Liver (tissue), 9 donors: ENCODE measurements around the gene CKAP5. TPM values are rescaled to one million over a fixed set of nuclear protein-coding genes. Genes with fewer than 3 reads are reported as not detected.

Source experiments
- DNase-seq: peaks from one replicate; pipeline ENCODE4 v3.0.0-alpha.2; 2017; ENCODE audit warnings: low spot score
- H3K27ac ChIP-seq, 2 donors: one replicate each; pipeline ENCODE4 v1.7.0; 2013; ENCODE audit warnings: inconsistent platforms in 2 of 2, low read length in 2 of 2, control low read depth in 1 of 2, low read depth in 1 of 2, mild to moderate bottlenecking in 1 of 2
- H3K27me3 ChIP-seq, 4 donors: one replicate each; pipeline versions ENCODE4 v1.6.1 to v1.7.0; 2013; ENCODE audit warnings: low read length in 3 of 4, inconsistent platforms in 1 of 4, mild to moderate bottlenecking in 1 of 4, moderate library complexity in 1 of 4; ENCODE audit not compliant: control insufficient read depth in 4 of 4, insufficient read depth in 4 of 4
- H3K36me3 ChIP-seq, 4 donors: one replicate each; pipeline versions ENCODE4 v1.6.1 to v1.7.0; 2013; ENCODE audit warnings: low read length in 3 of 4, mild to moderate bottlenecking in 3 of 4, low read depth in 1 of 4, moderate library complexity in 1 of 4; ENCODE audit not compliant: control insufficient read depth in 4 of 4, insufficient read depth in 3 of 4
- H3K4me1 ChIP-seq, 4 donors: one replicate each; pipeline versions ENCODE4 v1.6.1 to v1.7.0; 2013; ENCODE audit warnings: low read length in 3 of 4, mild to moderate bottlenecking in 3 of 4, moderate library complexity in 1 of 4; ENCODE audit not compliant: control insufficient read depth in 4 of 4, insufficient read depth in 4 of 4
- H3K4me3 ChIP-seq, 3 donors: one replicate each; pipeline versions ENCODE4 v1.6.1 to v1.7.0; 2013; ENCODE audit warnings: low read length in 3 of 3, control low read depth in 1 of 3, low read depth in 1 of 3, mild to moderate bottlenecking in 1 of 3
- H3K9ac ChIP-seq, 2 donors: one replicate each; pipeline ENCODE4 v1.7.0; 2013; ENCODE audit warnings: low read length in 2 of 2, mild to moderate bottlenecking in 2 of 2, moderate library complexity in 2 of 2, control low read depth in 1 of 2, low read depth in 1 of 2
- H3K9me3 ChIP-seq, 4 donors: one replicate each; pipeline versions ENCODE4 v1.6.1 to v1.7.0; 2013; ENCODE audit warnings: low read length in 3 of 4; ENCODE audit not compliant: control insufficient read depth in 4 of 4
- ATF3 ChIP-seq: IDR thresholded peaks from 2 replicates; pipeline ENCODE4 v1.6.1; 2016; ENCODE audit warnings: antibody characterized with exemption
- EGR1 ChIP-seq, 2 donors: IDR thresholded peaks; 2 replicates each; pipeline ENCODE4 v1.6.1; 2016 to 2018; ENCODE audit warnings: antibody characterized with exemption in 2 of 2, low read depth in 2 of 2
- FOXA1 ChIP-seq: IDR thresholded peaks from 2 replicates; pipeline ENCODE4 v1.6.1; 2016; ENCODE audit warnings: antibody characterized with exemption
- FOXA2 ChIP-seq: IDR thresholded peaks from 2 replicates; pipeline ENCODE4 v1.6.1; 2016; ENCODE audit warnings: antibody characterized with exemption
- GABPA ChIP-seq, 2 donors: IDR thresholded peaks in 1 of 2; conservative IDR thresholded peaks in 1 of 2; 2 replicates each; pipeline ENCODE4 v1.6.1; 2016; ENCODE audit warnings: antibody characterized with exemption in 2 of 2, mild to moderate bottlenecking in 1 of 2, moderate library complexity in 1 of 2
- HNF4A ChIP-seq, 2 donors: conservative IDR thresholded peaks; 2 replicates each; pipeline ENCODE4 v1.6.1; 2016; ENCODE audit warnings: antibody characterized with exemption in 2 of 2, mild to moderate bottlenecking in 2 of 2
- HNF4G ChIP-seq: IDR thresholded peaks from 2 replicates; pipeline ENCODE4 v1.6.1; 2016; ENCODE audit warnings: antibody characterized with exemption
- JUND ChIP-seq, 2 donors: IDR thresholded peaks; 2 replicates each; pipeline ENCODE4 v1.6.1; 2016; ENCODE audit warnings: antibody characterized with exemption in 2 of 2
- MAX ChIP-seq: IDR thresholded peaks from 2 replicates; pipeline ENCODE4 v1.6.1; 2016; ENCODE audit warnings: antibody characterized with exemption
- NR2F2 ChIP-seq: IDR thresholded peaks from 2 replicates; pipeline ENCODE4 v1.6.1; 2016; ENCODE audit warnings: antibody characterized with exemption
- RAD21 ChIP-seq, 2 donors: IDR thresholded peaks; 2 replicates each; pipeline ENCODE4 v1.6.1; 2016; ENCODE audit warnings: antibody characterized with exemption in 2 of 2, mild to moderate bottlenecking in 2 of 2
- REST ChIP-seq: IDR thresholded peaks from 2 replicates; pipeline ENCODE4 v1.6.1; 2016; ENCODE audit warnings: antibody characterized with exemption, mild to moderate bottlenecking
- RXRA ChIP-seq, 2 donors: IDR thresholded peaks; 2 replicates each; pipeline ENCODE4 v1.6.1; 2017 to 2018; ENCODE audit warnings: antibody characterized with exemption in 2 of 2, mild to moderate bottlenecking in 1 of 2
- SP1 ChIP-seq: IDR thresholded peaks from 2 replicates; pipeline ENCODE4 v1.6.1; 2018; ENCODE audit warnings: antibody characterized with exemption, mild to moderate bottlenecking
- TAF1 ChIP-seq: conservative IDR thresholded peaks from 2 replicates; pipeline ENCODE4 v1.6.1; 2016; ENCODE audit warnings: antibody characterized with exemption, mild to moderate bottlenecking
- YY1 ChIP-seq: IDR thresholded peaks from 2 replicates; pipeline ENCODE4 v1.6.1; 2016; ENCODE audit warnings: antibody characterized with exemption, mild to moderate bottlenecking
- ZBTB33 ChIP-seq: IDR thresholded peaks from 2 replicates; pipeline ENCODE4 v1.6.1; 2016; ENCODE audit warnings: antibody characterized with exemption
- whole genome bisulfite sequencing: extraction: QIAGEN DNeasy Blood & Tissue Kit; methylation state at CpG from one replicate; pipeline ENCODE4 v1.1.7; 2013; 5-methylcytosine and 5-hydroxymethylcytosine counted together
- polyA plus RNA-seq, 2 donors: library from polyadenylated mRNA; stranded (reverse) in 1 of 2; unstranded in 1 of 2; fragments of 200-250 nt in 1 of 2; fragments of >200 nt in 1 of 2; fragmentation: Nextera tagmentation in 1 of 2; extraction: Ambion mirVana in 1 of 2; gene quantifications; one replicate each; pipeline versions ENCODE4 v1.2.1 to v1.2.3, GENCODE V29; 2013 to 2015
- total RNA-seq, 2 donors: library from RNA; depleted of rRNA; stranded (reverse); fragments of >200 nt; gene quantifications; one replicate each; pipeline ENCODE4 v1.2.3, GENCODE V29; 2014
- donor health status: healthy.
- donor health status: healthy.
- donor health status: healthy.
- donor health status: healthy.
- donor health status: healthy.

The CKAP5 gene
- total and polyA plus RNA-seq, 4 donors: 6.1 to 70.4 (median 15.4) TPM

GRCh38 chr11:46745328-46745727 is 100.8 kb downstream of the CKAP5 start:
- 45% methylated on average over 1 of the region's 1 CpG for WGBS

GRCh38 chr11:46743693-46744339 is 102.3 kb downstream of the CKAP5 start:
- H3K4me1 ChIP-seq: no peaks in the 10 kb centered on the region

More at GRCh38 chr11:46745328-46745727, 100.8 kb downstream of the CKAP5 start:
- DNase-seq: no peak
- Histone ChIP-seq H3K27me3 (no peaks in the 10 kb centered on the region), H3K4me3 (no peak overlapping the region), H3K4me1 (no peaks in the 10 kb centered on the region), H3K9me3 (no peaks in the 10 kb centered on the region), H3K27ac (no peak overlapping the region), H3K9ac (no peak overlapping the region), H3K36me3 (peaks cover 6 to 46% (median 39%) of the 10 kb centered on the region in 4 donors)
- peak in 1 of 2 donors; percentile 4 for TF ChIP-seq JUND (IDR thresholded peaks at IDR 0.05)
- TF ChIP-seq HNF4A (conservative IDR thresholded peaks at IDR 0.05): no peak
- no peak for TF ChIP-seq FOXA1
- TF ChIP-seq FOXA2: no peak
- TF ChIP-seq ZBTB33: no peak
- TF ChIP-seq GABPA (IDR thresholded peaks at IDR 0.05 in 1 of 2, conservative IDR thresholded peaks at IDR 0.05 in 1 of 2): no peak
- no peak for TF ChIP-seq RXRA (IDR thresholded peaks at IDR 0.05)

GRCh38 chr11:46743043-46743442 is 103.0 kb downstream of the CKAP5 start:
- Histone ChIP-seq H3K27me3 (no peaks in the 10 kb centered on the region), H3K4me3 (no peak overlapping the region), H3K36me3 (peaks cover 10 to 58% (median 49%) of the 10 kb centered on the region in 4 donors), H3K9me3 (no peaks in the 10 kb centered on the region), H3K4me1 (no peaks in the 10 kb centered on the region), H3K9ac (no peak overlapping the region), H3K27ac (no peak overlapping the region)
- WGBS: 85% methylated on average over 2 of the region's 2 CpGs
- DNase-seq: no peak
- TF ChIP-seq EGR1 (IDR thresholded peaks at IDR 0.05; ENCODE audit: low read depth in 2 of 2) (no peak), RAD21 (IDR thresholded peaks at IDR 0.05) (no peak), MAX (no peak), YY1 (no peak), FOXA1 (no peak), NR2F2 (no peak), FOXA2 (no peak), HNF4A (conservative IDR thresholded peaks at IDR 0.05) (no peak), ATF3 (no peak), JUND (IDR thresholded peaks at IDR 0.05) (no peak), HNF4G (no peak), SP1 (no peak), RXRA (IDR thresholded peaks at IDR 0.05) (no peak), ZBTB33 (no peak), TAF1 (no peak), REST (no peak), GABPA (IDR thresholded peaks at IDR 0.05 in 1 of 2, conservative IDR thresholded peaks at IDR 0.05 in 1 of 2) (no peak)

More at GRCh38 chr11:46743693-46744339, 102.3 kb downstream of the CKAP5 start:
- no peak overlapping the region for H3K9ac ChIP-seq
- H3K9me3 ChIP-seq: no peaks in the 10 kb centered on the region
- TF ChIP-seq TAF1: no peak
- peak; percentile 41 for TF ChIP-seq NR2F2
- TF ChIP-seq RXRA (IDR thresholded peaks at IDR 0.05): peak in 1 of 2 donors; percentile 34
- no peak for DNase-seq
- H3K27ac ChIP-seq: no peak overlapping the region
- no peaks in the 10 kb centered on the region for H3K27me3 ChIP-seq
- H3K36me3 ChIP-seq: peaks cover 9 to 54% (median 47%) of the 10 kb centered on the region in 4 donors
- no peak overlapping the region for H3K4me3 ChIP-seq
- WGBS: 72% methylated on average over 10 of the region's 10 CpGs
